Hematopoietic multipotent progenitor cell treated with erythropoietin and hydrocortisone succinate and interleukin-3 and kit ligand, for 8 days (in vitro differentiated cells): ENCODE measurements around the gene BBS9.
"Not testable (repeated sequence)": the region's sequence is repeated elsewhere in the genome, so short reads cannot be mapped to it uniquely, and the experiment has no call there.

ENCODE experiments used
- DNase-seq: peaks from one replicate; pipeline ENCODE4 v3.0.0-alpha.2; 2015

BBS9 gene

GRCh38 chr7:33449847-33450246 lies 320.5 kb downstream of the BBS9 start:
- DNase-seq = no peak

GRCh38 chr7:33452805-33453502 lies 323.6 kb downstream of the BBS9 start:
- DNase-seq = no peak

- DNase-seq = no peak
Measured at GRCh38 chr7:33457039-33457438, 327.7 kb downstream of the BBS9 start.

- DNase-seq = no peak
Measured at GRCh38 chr7:33458581-33458980, 329.2 kb downstream of the BBS9 start.

GRCh38 chr7:33459340-33459751 lies 330.0 kb downstream of the BBS9 start:
- DNase-seq = peak; percentile 27

DNA sequence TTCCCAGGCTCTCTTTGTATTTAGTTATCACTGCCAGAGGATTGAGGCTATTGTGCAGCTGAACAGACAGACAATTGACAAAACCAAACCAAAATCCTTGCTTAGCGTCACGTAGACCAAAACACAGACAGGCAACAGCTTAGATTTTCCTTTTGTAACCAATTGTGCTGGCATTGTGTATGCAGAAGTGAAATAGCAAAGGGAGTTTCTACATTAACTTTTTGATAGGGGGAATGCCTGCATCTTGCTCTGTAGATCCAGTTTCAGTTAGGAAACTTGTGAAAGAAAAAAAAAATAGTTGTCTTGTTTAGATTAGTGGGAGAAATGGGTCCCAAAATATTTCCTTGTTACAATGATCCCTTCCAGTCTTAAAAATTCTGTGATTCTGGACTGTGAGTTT lies 333.8 kb downstream of the BBS9 start:
- DNase-seq = no peak

DNA sequence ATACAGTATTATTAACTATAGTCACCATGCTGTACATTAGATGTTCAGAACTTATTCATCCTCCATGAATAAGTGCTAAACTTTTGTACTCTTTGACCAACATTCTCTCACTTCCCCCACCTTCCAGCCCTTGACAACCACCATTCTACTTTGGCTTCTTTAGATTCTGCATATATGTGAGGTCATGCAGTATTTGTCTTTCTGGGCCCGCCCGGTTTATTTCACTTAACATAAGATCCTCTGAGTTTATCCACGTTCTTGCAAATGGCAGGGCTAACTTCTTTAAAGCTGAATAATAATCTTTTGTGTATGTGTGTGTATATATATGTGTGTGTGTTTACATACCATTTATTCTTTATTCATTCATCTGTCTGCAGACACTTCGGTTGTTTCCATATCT lies 336.8 kb downstream of the BBS9 start:
- no peak for DNase-seq

- DNase-seq = no peak
Measured at GRCh38 chr7:33471636-33472242, 342.4 kb downstream of the BBS9 start.

GRCh38 chr7:33472348-33473025 lies 343.1 kb downstream of the BBS9 start:
- no peak for DNase-seq

GRCh38 chr7:33477719-33478480 lies 348.5 kb downstream of the BBS9 start:
- no peak for DNase-seq

GRCh38 chr7:33484476-33484875 lies 355.1 kb downstream of the BBS9 start:
- DNase-seq = not testable (repeated sequence)

DNA sequence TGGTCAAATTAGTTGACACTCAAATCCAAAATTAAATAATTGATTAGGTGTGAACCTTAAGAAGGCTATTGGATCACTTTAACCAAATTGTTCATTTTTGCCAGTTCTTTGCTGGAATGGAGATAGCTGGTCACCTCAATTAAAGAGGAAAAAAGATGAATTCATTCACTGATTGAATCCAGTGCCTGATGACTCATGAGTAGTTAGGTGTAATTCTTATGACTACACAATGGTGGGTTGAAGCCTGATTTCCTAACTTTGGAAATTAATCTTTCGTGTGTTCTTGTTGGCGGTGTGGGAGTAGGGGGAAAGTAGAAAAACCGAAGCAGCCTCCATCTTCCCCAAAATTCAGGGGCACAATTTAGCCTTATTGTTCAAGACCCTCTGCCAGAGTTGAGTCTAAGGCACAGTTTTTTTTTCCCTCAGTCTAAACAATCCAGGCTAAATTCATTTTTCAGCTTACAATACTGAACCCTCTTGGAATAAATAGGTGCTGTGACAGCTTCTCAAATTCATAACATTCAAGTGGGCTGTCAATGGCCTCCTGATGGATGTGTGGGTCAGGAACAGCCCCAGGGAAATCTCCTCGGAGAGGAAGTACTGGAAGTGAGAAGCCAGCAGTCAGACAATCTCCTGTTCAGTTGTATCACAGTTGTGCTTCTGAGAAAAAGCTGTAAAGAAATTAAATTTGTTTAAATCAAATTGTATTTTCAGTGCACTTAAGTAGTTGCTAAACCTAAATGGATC lies 356.6 kb downstream of the BBS9 start:
- no peak for DNase-seq

GRCh38 chr7:33486633-33487032 lies 357.3 kb downstream of the BBS9 start:
- no peak for DNase-seq

DNA sequence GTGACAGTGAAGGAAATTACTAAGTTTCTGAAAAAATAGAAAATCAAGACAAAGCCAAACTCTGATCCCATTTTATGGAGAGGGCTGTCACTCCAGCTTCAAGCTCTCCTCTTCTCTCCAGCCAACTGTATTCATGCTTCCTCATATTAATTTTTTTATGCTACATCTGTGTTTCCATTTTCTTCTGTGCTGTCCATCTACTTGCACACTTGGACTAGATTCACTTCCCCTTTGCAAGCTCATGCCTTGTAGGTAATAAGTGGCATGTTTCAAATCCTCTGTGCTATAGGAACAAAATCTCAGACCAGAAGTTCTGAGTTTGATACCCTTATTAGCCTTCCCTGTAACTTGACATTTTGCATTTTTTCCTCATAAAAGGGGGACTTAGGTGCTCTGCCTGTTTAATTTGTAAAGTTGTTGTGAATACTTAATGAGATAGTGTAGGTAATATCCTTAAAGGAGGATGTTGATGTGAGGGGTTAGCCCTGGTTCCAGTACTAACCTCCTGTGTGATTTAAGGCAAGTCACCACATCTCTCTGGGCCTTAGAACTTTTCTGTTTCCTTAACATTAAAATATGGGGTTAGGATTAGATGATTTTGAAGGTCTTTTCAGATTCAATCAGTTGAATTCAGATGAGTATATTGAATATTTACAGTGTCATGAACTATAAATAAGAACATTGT lies 358.8 kb downstream of the BBS9 start:
- no peak for DNase-seq

- no peak for DNase-seq
Measured at GRCh38 chr7:33494474-33494873, 365.1 kb downstream of the BBS9 start.

DNA sequence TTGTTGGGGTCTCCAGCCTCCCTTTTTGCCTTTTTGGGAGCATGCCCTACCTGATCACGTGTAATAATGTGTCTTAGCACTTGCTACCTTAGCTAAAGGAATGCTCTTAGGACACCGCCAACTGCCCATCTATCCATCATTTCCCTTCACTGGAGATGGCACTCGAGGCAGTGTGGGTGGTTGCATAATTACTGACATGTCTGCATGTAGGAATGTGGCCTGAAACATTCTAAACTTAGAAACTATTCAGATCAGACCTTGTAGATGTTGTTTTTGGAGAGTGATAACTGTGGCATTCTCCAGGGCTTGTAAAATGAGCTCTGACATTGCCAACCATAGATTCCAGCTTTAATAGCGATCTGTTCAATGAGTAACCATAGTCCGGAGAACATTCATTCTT lies 365.8 kb downstream of the BBS9 start:
- DNase-seq = no peak

DNA sequence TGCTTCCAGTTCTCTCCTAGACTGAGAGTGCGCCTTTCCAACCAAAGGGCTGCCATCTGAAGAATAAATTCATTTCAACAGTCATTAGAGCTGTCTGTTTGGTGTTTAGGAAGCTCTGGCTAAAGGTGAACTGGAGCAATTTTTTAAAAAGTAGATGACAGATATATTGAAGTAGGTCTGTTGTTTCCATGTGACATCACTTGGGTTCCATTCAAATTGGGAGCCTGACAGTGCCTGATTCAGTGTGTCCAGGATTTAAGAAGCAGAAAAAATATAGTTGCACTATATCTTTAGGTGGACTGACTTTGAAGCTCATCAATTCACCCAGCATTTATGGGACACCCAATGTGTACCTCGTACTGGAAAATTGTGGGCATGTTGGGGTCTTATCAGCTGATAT lies 367.7 kb downstream of the BBS9 start:
- DNase-seq = no peak

- no peak for DNase-seq
Measured at GRCh38 chr7:33500703-33501701, 371.6 kb downstream of the BBS9 start.

DNA sequence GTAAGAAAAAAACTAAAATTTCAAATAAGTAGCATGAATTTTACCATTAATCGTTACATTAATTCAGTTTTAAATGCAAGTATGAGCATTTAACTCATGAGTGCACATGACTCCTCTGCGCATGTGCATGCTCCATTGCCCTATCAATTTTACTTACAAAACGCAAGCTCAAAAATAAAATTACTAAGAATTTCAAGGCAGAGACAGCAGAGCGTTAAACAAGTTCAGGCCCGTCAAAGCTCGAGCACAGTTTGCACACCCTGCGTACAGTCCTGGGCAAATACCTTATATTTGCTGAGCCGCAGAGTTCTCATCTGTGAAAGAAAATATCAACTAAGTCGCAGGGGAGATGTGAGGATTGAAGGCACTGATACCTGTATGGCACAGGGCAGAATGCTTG lies 373.6 kb downstream of the BBS9 start:
- DNase-seq = no peak

GRCh38 chr7:33503736-33504135 lies 374.4 kb downstream of the BBS9 start:
- DNase-seq = no peak

GRCh38 chr7:33504266-33504665 lies 374.9 kb downstream of the BBS9 start:
- no peak for DNase-seq
